H1 (cell line): Measurements from ENCODE around the gene KDF1. TPM values are rescaled to one million over a fixed set of nuclear protein-coding genes. Genes with fewer than 3 reads are reported as not detected.

ENCODE experiments used
- EGR1 ChIP-seq: IDR thresholded peaks from 2 replicates; pipeline ENCODE4 v1.6.1; 2011; ENCODE audit warnings: low read depth, low read length, borderline replicate concordance
- polyA plus RNA-seq, 7 experiments: library from polyadenylated mRNA; depleted of rRNA in 3 of 7; stranded (reverse) in 5 of 7; unstranded in 2 of 7; fragments of >200 nt in 5 of 7; fragments of 200-250 nt in 2 of 7; gene quantifications; 1 replicate in 5 of 7; 2 replicates in 1 of 7; 4 replicates in 1 of 7; pipeline versions ENCODE4 v1.2.1 to v1.2.3, GENCODE V29; 2011 to 2013; ENCODE audit warnings: missing spikeins in 2 of 7, mixed read lengths in 2 of 7
- total RNA-seq: library from RNA; stranded (reverse); fragmentation: NEBNext Ultra II Directional; extraction: Animal tissue kit (Norgen Biotek cat#: 25700); gene quantifications from 2 replicates; pipeline ENCODE4 v1.2.1, GENCODE V29; 2021
- TF ChIP-seq, protein P1 (sequence below): IDR thresholded peaks from 2 replicates; pipeline ENCODE4 v1.6.1; 2012; ENCODE audit warnings: low read length, inconsistent platforms

KDF1 gene
- total and polyA plus RNA-seq, 2 of the 8 experiments (the other 6 are each of a cell fraction or from before 2014, with no cell fraction given): 16.9 to 37.5 TPM

DNA sequence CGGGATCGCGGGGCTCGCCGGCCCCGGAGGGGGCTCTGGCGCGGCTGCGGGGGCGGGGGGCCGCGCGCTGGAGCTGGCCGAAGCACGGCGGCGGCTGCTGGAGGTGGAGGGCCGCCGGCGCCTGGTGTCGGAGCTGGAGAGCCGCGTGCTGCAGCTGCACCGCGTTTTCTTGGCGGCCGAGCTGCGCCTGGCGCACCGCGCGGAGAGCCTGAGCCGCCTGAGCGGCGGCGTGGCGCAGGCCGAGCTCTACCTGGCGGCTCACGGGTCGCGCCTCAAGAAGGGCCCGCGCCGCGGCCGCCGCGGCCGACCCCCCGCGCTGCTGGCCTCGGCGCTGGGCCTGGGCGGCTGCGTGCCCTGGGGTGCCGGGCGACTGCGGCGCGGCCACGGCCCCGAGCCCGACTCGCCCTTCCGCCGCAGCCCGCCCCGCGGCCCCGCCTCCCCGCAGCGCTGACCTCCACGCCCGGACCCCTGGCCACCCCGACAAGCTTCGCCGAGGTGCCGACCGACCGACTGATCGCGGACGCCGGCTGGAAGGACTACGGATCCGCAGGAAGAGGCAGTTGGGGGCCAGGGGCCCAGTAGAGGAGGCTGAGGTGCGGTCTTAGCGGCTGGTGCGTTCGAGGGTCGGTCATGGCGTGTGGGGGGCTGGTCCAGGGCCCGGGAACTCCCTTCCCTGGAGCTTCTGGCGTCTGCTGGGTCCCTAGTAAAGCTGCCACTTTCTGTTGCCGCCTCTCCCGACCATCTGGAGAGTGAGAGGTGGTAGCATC, 33.9 kb upstream of the KDF1 start (continued):
- TF ChIP-seq, protein P1, sequence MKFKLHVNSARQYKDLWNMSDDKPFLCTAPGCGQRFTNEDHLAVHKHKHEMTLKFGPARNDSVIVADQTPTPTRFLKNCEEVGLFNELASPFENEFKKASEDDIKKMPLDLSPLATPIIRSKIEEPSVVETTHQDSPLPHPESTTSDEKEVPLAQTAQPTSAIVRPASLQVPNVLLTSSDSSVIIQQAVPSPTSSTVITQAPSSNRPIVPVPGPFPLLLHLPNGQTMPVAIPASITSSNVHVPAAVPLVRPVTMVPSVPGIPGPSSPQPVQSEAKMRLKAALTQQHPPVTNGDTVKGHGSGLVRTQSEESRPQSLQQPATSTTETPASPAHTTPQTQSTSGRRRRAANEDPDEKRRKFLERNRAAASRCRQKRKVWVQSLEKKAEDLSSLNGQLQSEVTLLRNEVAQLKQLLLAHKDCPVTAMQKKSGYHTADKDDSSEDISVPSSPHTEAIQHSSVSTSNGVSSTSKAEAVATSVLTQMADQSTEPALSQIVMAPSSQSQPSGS: no peak
- TF ChIP-seq EGR1: no peak
- TF ChIP-seq, all 59 proteins: peak for 3
